GM21619 (cell line): Measurements from ENCODE around the gene IQGAP2.
"Not testable (repeated sequence)": the region's sequence is repeated elsewhere in the genome, so short reads cannot be mapped to it uniquely, and the experiment has no call there.

ENCODE experiments used
- ATAC-seq: cut with Tn5 transposase; IDR thresholded peaks from one replicate; pipeline ENCODE4 v1.9.1; 2021; ENCODE audit not compliant: unreplicated experiment

The IQGAP2 gene

GRCh38 chr5:76414788-76415187, 11.7 kb downstream of the IQGAP2 start:
- ATAC-seq = no peak

- no peak for ATAC-seq
Measured at GRCh38 chr5:76415855-76416254, 12.8 kb downstream of the IQGAP2 start.

- ATAC-seq = no peak
Measured at GRCh38 chr5:76419597-76420298, 16.7 kb downstream of the IQGAP2 start.

- no peak for ATAC-seq
Measured at GRCh38 chr5:76422227-76422626, 19.1 kb downstream of the IQGAP2 start.

GRCh38 chr5:76422742-76423141, 19.7 kb downstream of the IQGAP2 start:
- ATAC-seq = no peak

GRCh38 chr5:76425146-76425545, 22.1 kb downstream of the IQGAP2 start:
- ATAC-seq = no peak

- ATAC-seq = no peak
Measured at GRCh38 chr5:76425928-76426804, 23.1 kb downstream of the IQGAP2 start.

- ATAC-seq = no peak
Measured at GRCh38 chr5:76427206-76428140, 24.4 kb downstream of the IQGAP2 start.

- not testable (repeated sequence) for ATAC-seq
Measured at GRCh38 chr5:76428550-76428949, 25.5 kb downstream of the IQGAP2 start.

- no peak for ATAC-seq
Measured at GRCh38 chr5:76433261-76433660, 30.2 kb downstream of the IQGAP2 start.

- not testable (repeated sequence) for ATAC-seq
Measured at GRCh38 chr5:76437507-76437906, 34.4 kb downstream of the IQGAP2 start.

GRCh38 chr5:76438025-76438424, 34.9 kb downstream of the IQGAP2 start:
- no peak for ATAC-seq

- no peak for ATAC-seq
Measured at GRCh38 chr5:76439201-76439600, 36.1 kb downstream of the IQGAP2 start.

GRCh38 chr5:76439929-76440328, 36.8 kb downstream of the IQGAP2 start:
- no peak for ATAC-seq

- ATAC-seq = no peak
Measured at GRCh38 chr5:76441101-76441500, 38.0 kb downstream of the IQGAP2 start.

GRCh38 chr5:76441890-76442673, 39.0 kb downstream of the IQGAP2 start:
- no peak for ATAC-seq

- ATAC-seq = no peak
Measured at GRCh38 chr5:76443066-76443800, 40.1 kb downstream of the IQGAP2 start.

- ATAC-seq = no peak
Measured at GRCh38 chr5:76445063-76445462, 42.0 kb downstream of the IQGAP2 start.

GRCh38 chr5:76445830-76446229, 42.7 kb downstream of the IQGAP2 start:
- no peak for ATAC-seq

GRCh38 chr5:76446776-76447175, 43.7 kb downstream of the IQGAP2 start:
- no peak for ATAC-seq
